HUES48 (cell line): ENCODE results near the gene TAF4.
"Not testable (repeated sequence)": the region's sequence is repeated elsewhere in the genome, so short reads cannot be mapped to it uniquely, and the experiment has no call there.

Source experiments
- H3K27ac ChIP-seq: one replicate; pipeline ENCODE4 v1.7.0; 2013; ENCODE audit warnings: low read depth, low read length, inconsistent platforms
- H3K27me3 ChIP-seq: 2 replicates; pipeline ENCODE4 v1.6.1; 2013; ENCODE audit warnings: mild to moderate bottlenecking, low read length; ENCODE audit not compliant: control insufficient read depth, insufficient read depth
- H3K36me3 ChIP-seq: 2 replicates; pipeline ENCODE4 v1.6.1; 2013; ENCODE audit warnings: low read length; ENCODE audit not compliant: control insufficient read depth, insufficient read depth
- H3K4me1 ChIP-seq: 2 replicates; pipeline ENCODE4 v1.6.1; 2013; ENCODE audit warnings: mild to moderate bottlenecking, low read length; ENCODE audit not compliant: control insufficient read depth, insufficient read depth
- H3K4me3 ChIP-seq: 2 replicates; pipeline ENCODE4 v1.5.1; 2013; ENCODE audit warnings: mild to moderate bottlenecking, low read depth, low read length
- H3K9ac ChIP-seq: 2 replicates; pipeline ENCODE4 v1.6.1; 2013; ENCODE audit warnings: mild to moderate bottlenecking, low read depth, low read length, moderate library complexity
- H3K9me3 ChIP-seq: 2 replicates; pipeline ENCODE4 v1.6.1; 2013; ENCODE audit warnings: low read length; ENCODE audit not compliant: control insufficient read depth, insufficient read depth

Gene TAF4

GRCh38 chr20:62097881-62098407 lies 32.3 kb upstream of the TAF4 start:
- H3K4me3 ChIP-seq: no peak overlapping the region
- H3K27ac ChIP-seq: no peak overlapping the region
- no peaks in the 10 kb centered on the region for H3K4me1 ChIP-seq
- no peaks in the 10 kb centered on the region for H3K27me3 ChIP-seq
- H3K36me3 ChIP-seq: no peaks in the 10 kb centered on the region
- no peaks in the 10 kb centered on the region for H3K9me3 ChIP-seq
- no peak overlapping the region for H3K9ac ChIP-seq

DNA sequence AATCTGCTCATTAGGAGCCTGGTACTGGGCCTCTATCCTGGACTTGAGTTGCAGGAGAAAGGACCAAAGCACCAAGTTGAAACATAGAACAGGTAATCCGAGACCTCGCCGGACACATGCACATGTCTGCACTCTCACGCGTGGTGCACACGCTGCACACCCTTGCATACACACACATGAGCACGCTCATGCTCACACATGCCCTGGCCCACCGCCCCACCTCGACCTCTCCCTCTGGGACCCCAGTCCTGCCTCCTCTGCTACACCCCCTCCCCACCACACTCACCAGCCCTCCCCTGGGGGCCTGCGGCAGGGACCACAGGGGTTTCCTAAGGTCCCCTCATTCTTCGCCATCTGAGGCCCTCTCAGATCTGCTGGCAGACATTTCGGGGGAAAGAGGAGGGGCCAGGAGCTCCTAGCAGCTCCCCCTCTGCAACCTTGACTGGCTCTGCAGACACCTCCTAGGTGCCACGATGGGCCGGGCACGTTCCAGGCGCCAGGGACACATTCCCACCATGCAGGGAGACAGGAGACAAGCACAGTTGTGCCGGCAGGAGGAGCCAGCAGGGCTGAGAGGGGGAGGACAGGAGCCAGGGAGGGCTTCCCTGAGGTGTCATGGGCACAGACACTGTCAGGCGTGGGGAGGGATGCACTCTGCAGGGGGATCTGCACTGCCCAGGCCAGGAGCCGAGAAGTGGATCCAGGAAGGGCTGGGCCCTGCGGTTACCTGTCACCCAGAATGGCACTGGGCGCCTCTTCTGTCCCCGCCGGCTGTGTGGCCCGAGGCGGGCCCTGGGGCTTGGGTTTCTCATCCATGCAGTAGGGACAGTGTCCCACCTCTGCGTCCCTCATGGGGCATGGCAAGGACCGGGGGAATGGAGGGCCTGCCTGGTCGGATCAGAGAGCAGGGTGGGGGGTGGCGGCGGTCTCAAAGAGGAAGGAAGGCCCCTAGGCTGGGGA lies 31.0 kb upstream of the TAF4 start:
- Histone ChIP-seq H3K36me3 (no peaks in the 10 kb centered on the region), H3K4me3 (no peak overlapping the region), H3K9ac (no peak overlapping the region), H3K27ac (no peak overlapping the region), H3K27me3 (no peaks in the 10 kb centered on the region), H3K4me1 (no peaks in the 10 kb centered on the region), H3K9me3 (no peaks in the 10 kb centered on the region)

- Histone ChIP-seq H3K36me3 (no peaks in the 10 kb centered on the region), H3K27me3 (no peaks in the 10 kb centered on the region), H3K4me1 (no peaks in the 10 kb centered on the region; the same call in 1 of the 2 replicates), H3K9ac (no peak overlapping the region), H3K27ac (no peak overlapping the region), H3K4me3 (no peak overlapping the region), H3K9me3 (no peaks in the 10 kb centered on the region)
Measured at GRCh38 chr20:62089393-62089792, 23.7 kb upstream of the TAF4 start.

GRCh38 chr20:62088258-62089127 lies 22.8 kb upstream of the TAF4 start:
- no peak overlapping the region for H3K4me3 ChIP-seq
- no peak overlapping the region for H3K9ac ChIP-seq
- no peaks in the 10 kb centered on the region for H3K27me3 ChIP-seq
- no peaks in the 10 kb centered on the region for H3K36me3 ChIP-seq
- H3K9me3 ChIP-seq: no peaks in the 10 kb centered on the region
- H3K27ac ChIP-seq: no peak overlapping the region
- H3K4me1 ChIP-seq: no peaks in the 10 kb centered on the region; the same call in 1 of the 2 replicates

DNA sequence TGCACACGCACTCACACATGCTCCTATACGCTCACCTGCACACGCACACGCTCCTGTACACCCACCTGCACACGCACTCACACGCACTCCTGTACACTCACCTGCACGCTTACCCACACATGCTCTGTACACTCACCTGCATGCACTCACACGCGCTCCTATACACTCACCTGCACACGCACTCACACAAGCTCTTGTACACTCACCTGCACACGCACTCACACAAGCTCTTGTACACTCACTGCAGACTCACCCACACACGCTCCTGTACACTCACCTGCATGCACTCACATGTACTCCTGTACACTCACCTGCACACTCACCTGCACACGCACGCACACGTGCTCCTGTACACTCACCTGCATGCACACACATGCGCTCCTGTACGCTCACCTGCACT lies 22.0 kb upstream of the TAF4 start:
- Histone ChIP-seq H3K4me3 (no peak overlapping the region), H3K27ac (no peak overlapping the region), H3K4me1 (no peaks in the 10 kb centered on the region; the same call in 1 of the 2 replicates), H3K27me3 (no peaks in the 10 kb centered on the region), H3K9me3 (no peaks in the 10 kb centered on the region), H3K9ac (no peak overlapping the region), H3K36me3 (no peaks in the 10 kb centered on the region)

DNA sequence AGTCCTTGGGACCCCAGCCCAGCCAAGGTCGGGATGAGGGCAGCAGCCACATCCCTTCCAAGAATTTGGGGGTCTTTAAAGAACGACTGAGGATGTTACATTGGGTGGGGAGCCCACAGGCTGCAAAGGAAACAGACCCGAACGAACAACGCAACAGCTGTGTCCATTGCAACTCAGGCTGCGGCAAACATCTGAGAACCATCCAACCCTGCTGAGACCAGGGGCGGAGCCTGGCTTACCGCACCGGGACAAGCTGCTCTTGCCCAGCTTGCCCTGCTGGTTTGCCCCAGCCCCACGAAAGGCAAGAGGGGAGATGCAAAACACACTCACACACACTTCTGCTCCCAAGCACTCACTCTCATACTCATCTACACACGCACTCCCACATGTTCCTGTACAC lies 21.5 kb upstream of the TAF4 start:
- Histone ChIP-seq H3K4me3 (no peak overlapping the region), H3K9ac (no peak overlapping the region), H3K27ac (no peak overlapping the region), H3K27me3 (no peaks in the 10 kb centered on the region), H3K9me3 (no peaks in the 10 kb centered on the region), H3K4me1 (no peaks in the 10 kb centered on the region; the same call in 1 of the 2 replicates), H3K36me3 (no peaks in the 10 kb centered on the region)

- H3K4me3 ChIP-seq: no peak overlapping the region
- H3K9me3 ChIP-seq: no peaks in the 10 kb centered on the region
- no peaks in the 10 kb centered on the region for H3K36me3 ChIP-seq
- H3K27me3 ChIP-seq: no peaks in the 10 kb centered on the region
- no peaks in the 10 kb centered on the region; the same call in 1 of the 2 replicates for H3K4me1 ChIP-seq
- no peak overlapping the region for H3K27ac ChIP-seq
- H3K9ac ChIP-seq: no peak overlapping the region
Measured at GRCh38 chr20:62085206-62085605, 19.5 kb upstream of the TAF4 start.

DNA sequence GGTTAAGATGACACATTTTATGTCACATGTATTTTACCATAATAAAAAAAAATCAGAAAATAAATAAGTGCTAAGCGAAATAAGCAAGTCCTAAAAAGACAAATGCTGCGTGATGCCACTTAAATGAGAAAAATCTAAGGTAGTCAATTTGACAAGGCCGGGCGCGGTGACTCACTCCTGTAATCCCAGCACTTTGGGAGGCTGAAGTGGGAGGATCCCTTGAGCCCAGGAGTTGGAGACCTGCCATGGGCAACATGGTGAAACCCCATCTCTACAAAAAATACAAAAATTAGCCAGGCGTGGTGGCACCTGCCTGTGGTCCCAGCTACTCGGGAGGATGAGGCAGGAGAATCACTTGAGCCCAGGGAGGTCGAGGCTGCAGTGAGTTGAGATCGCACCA lies 18.5 kb upstream of the TAF4 start:
- not testable (repeated sequence) for H3K36me3 ChIP-seq, H3K4me3 ChIP-seq, H3K9ac ChIP-seq, H3K9me3 ChIP-seq, H3K4me1 ChIP-seq, H3K27me3 ChIP-seq, H3K27ac ChIP-seq

GRCh38 chr20:62083312-62083711 lies 17.6 kb upstream of the TAF4 start:
- no peaks in the 10 kb centered on the region for H3K9me3 ChIP-seq
- no peak overlapping the region for H3K4me3 ChIP-seq
- no peak overlapping the region for H3K9ac ChIP-seq
- no peaks in the 10 kb centered on the region for H3K36me3 ChIP-seq
- H3K27me3 ChIP-seq: no peaks in the 10 kb centered on the region
- no peak overlapping the region for H3K27ac ChIP-seq
- no peaks in the 10 kb centered on the region; the same call in 1 of the 2 replicates for H3K4me1 ChIP-seq

DNA sequence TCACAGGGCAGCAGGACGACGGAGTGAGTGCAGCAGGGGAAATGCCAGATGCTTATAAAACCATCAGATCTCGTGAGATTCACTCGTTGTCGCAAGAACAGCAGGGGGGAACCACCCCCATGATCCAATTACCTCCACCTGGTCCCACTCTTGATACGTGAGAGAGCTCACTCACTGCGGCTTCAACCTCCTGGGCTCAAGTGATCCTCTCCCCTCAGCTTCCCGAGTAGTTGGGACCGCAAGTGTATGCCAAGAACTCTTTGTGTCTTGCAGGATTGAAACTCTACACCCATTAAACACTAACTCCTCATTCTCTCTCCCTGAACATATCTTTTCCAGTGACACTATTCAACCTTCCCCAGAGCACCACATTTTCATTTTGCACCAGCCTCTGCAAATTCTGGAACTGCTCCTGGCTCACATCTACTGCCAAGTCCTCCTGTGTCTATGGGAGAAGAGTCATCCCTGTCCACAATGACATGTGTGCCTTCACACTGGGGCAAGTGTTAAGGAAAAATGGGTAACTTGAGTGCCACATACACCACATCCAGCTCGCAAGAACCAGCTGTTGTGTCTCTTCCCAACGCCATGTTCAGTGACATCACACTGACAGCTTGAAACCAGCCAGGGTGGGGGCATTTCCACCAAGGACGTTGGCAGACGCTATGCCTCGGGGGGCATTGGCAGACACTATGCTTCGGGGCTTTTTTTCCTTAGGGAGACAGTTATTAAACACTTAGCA lies 14.7 kb upstream of the TAF4 start:
- Histone ChIP-seq H3K4me1 (no peaks in the 10 kb centered on the region), H3K27ac (no peak overlapping the region), H3K9ac (no peak overlapping the region), H3K36me3 (no peaks in the 10 kb centered on the region), H3K4me3 (no peak overlapping the region), H3K9me3 (peaks cover 6% of the 10 kb centered on the region; the same call in 1 of the 2 replicates), H3K27me3 (no peaks in the 10 kb centered on the region)
